ENCODE measurements around the gene RNASE2. TPM values are rescaled to one million over a fixed set of nuclear protein-coding genes. Genes with fewer than 3 reads are reported as not detected.
A peak's percentile ranks its signal among the peaks of the same experiment; 100 is the strongest.

Gene RNASE2
- total RNA-seq, 2 donors from 2014 or later, result 0.46 to 0.91 TPM

DNA sequence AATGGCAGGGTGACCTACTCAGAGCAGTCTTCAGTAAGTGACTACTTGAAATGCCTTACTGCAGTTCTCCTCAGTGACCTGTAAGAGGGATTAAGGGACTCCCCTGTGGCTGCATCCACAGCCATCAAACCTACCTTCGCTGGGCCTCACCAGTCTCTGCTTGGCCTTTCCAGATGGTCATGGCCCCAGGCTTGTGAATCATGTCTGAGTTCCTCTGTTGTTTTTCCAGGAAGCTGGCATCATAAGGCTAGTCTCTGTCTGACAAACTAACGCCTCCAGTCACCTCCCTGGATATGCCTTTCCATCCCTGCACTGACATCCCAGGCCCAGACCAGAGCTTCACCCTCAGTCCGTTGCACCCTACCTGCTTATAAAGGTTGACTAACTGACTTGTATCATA, 14.0 kb downstream of the RNASE2 start:
- WGBS, result 83% methylated on average over 3 of the region's 3 CpGs
- Histone ChIP-seq H3K36me3 (no peaks in the 10 kb centered on the region), H3K27ac (no peak overlapping the region), H3K9me3 (no peaks in the 10 kb centered on the region), H3K4me1 (replicated peaks) (no peaks in the 10 kb centered on the region), H3K4me3 (no peak overlapping the region), H3K27me3 (replicated peaks; ENCODE audit: insufficient read depth) (no peaks in the 10 kb centered on the region)
- no peak for DNase-seq (ENCODE audit: low spot score)
- TF ChIP-seq, protein P1, sequence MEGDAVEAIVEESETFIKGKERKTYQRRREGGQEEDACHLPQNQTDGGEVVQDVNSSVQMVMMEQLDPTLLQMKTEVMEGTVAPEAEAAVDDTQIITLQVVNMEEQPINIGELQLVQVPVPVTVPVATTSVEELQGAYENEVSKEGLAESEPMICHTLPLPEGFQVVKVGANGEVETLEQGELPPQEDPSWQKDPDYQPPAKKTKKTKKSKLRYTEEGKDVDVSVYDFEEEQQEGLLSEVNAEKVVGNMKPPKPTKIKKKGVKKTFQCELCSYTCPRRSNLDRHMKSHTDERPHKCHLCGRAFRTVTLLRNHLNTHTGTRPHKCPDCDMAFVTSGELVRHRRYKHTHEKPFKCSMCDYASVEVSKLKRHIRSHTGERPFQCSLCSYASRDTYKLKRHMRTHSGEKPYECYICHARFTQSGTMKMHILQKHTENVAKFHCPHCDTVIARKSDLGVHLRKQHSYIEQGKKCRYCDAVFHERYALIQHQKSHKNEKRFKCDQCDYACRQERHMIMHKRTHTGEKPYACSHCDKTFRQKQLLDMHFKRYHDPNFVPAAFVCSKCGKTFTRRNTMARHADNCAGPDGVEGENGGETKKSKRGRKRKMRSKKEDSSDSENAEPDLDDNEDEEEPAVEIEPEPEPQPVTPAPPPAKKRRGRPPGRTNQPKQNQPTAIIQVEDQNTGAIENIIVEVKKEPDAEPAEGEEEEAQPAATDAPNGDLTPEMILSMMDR (IDR thresholded peaks at IDR 0.05), result no peak
- TF ChIP-seq POLR2AphosphoS5 (IDR thresholded peaks at IDR 0.05) (no peak), POLR2A (IDR thresholded peaks at IDR 0.05) (no peak)
- intact Hi-C loops (cut with DNase I), result loop anchor here (5.0 kb wide), 1 partner anchor 272 kb away; no protein-coding TSS in a partner anchor

DNA sequence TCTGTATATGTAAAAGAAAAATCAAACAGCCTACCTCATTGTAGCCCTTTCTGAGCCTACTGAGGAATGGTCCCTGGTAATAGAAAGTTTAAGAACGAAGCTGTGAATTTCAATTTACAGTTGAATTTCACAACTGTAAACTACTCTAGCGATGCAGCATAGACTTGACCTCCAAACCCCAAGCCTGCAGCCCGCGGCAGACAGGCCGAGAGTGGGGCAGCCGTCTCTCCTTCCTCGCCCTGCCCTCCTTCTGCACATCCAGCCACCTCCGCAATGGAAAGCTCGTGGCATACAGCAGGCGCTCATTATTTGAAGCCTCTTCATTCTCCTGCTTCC, 15.3 kb downstream of the RNASE2 start:
- TF ChIP-seq, protein P1 (IDR thresholded peaks at IDR 0.05), result no peak
- TF ChIP-seq POLR2A (IDR thresholded peaks at IDR 0.05) (no peak), POLR2AphosphoS5 (IDR thresholded peaks at IDR 0.05) (no peak)
- Histone ChIP-seq H3K27me3 (replicated peaks; ENCODE audit: insufficient read depth) (no peaks in the 10 kb centered on the region), H3K4me1 (replicated peaks) (no peaks in the 10 kb centered on the region), H3K27ac (peak overlapping the region in 1 of 2 donors; percentile 60), H3K4me3 (peak overlapping the region; percentile 32 to 49), H3K36me3 (no peaks in the 10 kb centered on the region), H3K9me3 (no peaks in the 10 kb centered on the region)
- intact Hi-C loops (cut with DNase I), result loop anchor here (5.0 to 10.0 kb wide), 2 partner anchors 113 to 506 kb away; partner anchors contain the start of genes PIP4P1 and PNP
- 44% methylated on average over 10 of the region's 10 CpGs for WGBS
- DNase-seq (ENCODE audit: low spot score), result no peak

DNA sequence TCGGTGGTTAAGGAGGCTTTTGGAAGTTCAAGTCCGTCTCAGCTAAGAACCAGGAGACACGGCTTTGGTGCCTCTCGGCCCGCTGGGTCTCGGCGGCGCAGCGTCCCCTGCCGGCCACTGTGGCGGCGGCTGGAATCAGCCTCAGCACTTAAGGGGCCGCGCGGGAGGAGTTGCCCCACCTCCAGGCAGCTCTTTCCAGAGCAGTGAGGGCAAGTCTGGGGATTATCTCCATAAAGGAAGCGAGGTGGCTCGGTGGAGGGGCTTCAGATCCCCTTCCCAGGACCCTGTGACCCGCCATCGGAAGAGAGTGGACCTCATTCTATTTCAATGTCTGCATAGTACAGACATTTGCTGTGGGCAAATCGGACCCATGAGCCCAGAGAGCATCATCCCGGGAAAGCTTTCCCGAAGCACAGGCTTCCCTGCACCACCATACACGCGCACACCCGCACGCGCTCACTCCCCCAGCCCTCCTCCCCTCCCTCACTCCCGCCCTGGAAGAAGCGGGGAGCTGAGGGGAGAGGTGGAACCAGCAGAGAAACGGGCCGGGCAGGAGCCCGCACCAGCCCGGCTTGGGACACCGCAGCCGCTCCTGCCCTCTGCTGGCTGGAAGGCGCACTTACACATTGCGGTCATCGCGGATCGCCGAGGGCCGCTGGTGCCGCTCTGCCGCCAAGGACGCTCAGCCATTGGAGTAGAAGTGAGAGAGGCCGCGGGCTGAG, 15.9 kb downstream of the RNASE2 start:
- peak overlapping the region; percentile 32 to 49 for H3K4me3 ChIP-seq
- H3K36me3 ChIP-seq, result no peaks in the 10 kb centered on the region
- under 1% methylated on average over 47 of the region's 47 CpGs for WGBS
- intact Hi-C loops (cut with DNase I), result loop anchor here (5.0 to 10.0 kb wide), 2 partner anchors 114 to 506 kb away; partner anchors contain the start of genes PIP4P1 and PNP
- DNase-seq (ENCODE audit: low spot score), result peak; percentile 83
- no peaks in the 10 kb centered on the region for H3K4me1 ChIP-seq (replicated peaks)
- H3K27me3 ChIP-seq (replicated peaks; ENCODE audit: insufficient read depth), result no peaks in the 10 kb centered on the region
- H3K9me3 ChIP-seq, result no peaks in the 10 kb centered on the region
- H3K27ac ChIP-seq, result peak overlapping the region; percentile 40 to 60
- peak; percentile 71 for TF ChIP-seq POLR2AphosphoS5 (IDR thresholded peaks at IDR 0.05)
- no peak for TF ChIP-seq POLR2A (IDR thresholded peaks at IDR 0.05)
- TF ChIP-seq, protein P1 (IDR thresholded peaks at IDR 0.05), result peak; percentile 46 to 95 (median 84)

DNA sequence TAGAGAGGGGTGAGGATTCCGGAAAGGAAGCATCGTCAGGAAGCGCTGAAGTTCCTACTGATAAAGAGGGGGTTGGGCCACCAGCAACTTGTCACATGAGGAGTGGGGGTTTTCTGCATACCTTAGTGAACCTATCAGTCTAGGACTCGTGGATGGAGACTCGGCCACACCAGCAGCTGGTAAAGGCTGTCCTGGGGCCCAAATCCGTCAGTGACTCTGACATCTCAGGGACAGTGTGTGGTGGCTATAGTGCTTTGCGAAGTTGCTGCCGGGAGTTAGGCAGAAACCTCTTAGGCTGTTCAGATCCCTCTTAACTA, 16.4 kb downstream of the RNASE2 start:
- 25% methylated on average over 8 of the region's 8 CpGs for WGBS
- intact Hi-C loops (cut with DNase I), result loop anchor here (5.0 to 10.0 kb wide), 2 partner anchors 114 to 507 kb away; partner anchors contain the start of genes PIP4P1 and PNP

More for the DNA sequence above, 16.4 kb downstream of the RNASE2 start:
- TF ChIP-seq, protein P1 (IDR thresholded peaks at IDR 0.05), result no peak
- TF ChIP-seq POLR2AphosphoS5 (IDR thresholded peaks at IDR 0.05), result no peak
- TF ChIP-seq POLR2A (IDR thresholded peaks at IDR 0.05), result no peak
- Histone ChIP-seq H3K27ac (peak overlapping the region in 1 of 2 donors; percentile 60), H3K4me3 (peak overlapping the region in 1 of 2 donors; percentile 49), H3K4me1 (replicated peaks) (no peaks in the 10 kb centered on the region), H3K27me3 (replicated peaks; ENCODE audit: insufficient read depth) (no peaks in the 10 kb centered on the region), H3K36me3 (no peaks in the 10 kb centered on the region), H3K9me3 (no peaks in the 10 kb centered on the region)
- DNase-seq (ENCODE audit: low spot score), result no peak
